OCI-LY1 (cell line): Measurements from ENCODE around the gene IL1RN.

Experiments
- H2AFZ ChIP-seq: fragments of 200-600 bp; sonication (generic), shearing (Covaris generic); 2 replicates; pipeline ENCODE4 v1.6.0; 2014; ENCODE audit warnings: antibody characterized with exemption, mild to moderate bottlenecking, low read length
- H3F3A ChIP-seq: fragments of 200-600 bp; sonication (generic), shearing (Covaris generic); 2 replicates; pipeline ENCODE4 v1.6.0; 2014; ENCODE audit warnings: mild to moderate bottlenecking, antibody characterized with exemption, low read length, moderate library complexity; ENCODE audit not compliant: insufficient read depth
- H3K27ac ChIP-seq: fragments of 200-600 bp; sonication (generic); 2 replicates; pipeline ENCODE4 v1.5.1; 2014; ENCODE audit warnings: low read length, mixed run types, mild to moderate bottlenecking, low read depth; ENCODE audit not compliant: poor library complexity, severe bottlenecking
- H3K27me3 ChIP-seq: fragments of 200-600 bp; sonication (generic); 2 replicates; pipeline ENCODE4 v1.6.0; 2014; ENCODE audit warnings: antibody characterized with exemption, mild to moderate bottlenecking, low read length, moderate library complexity; ENCODE audit not compliant: insufficient read depth
- H3K36me3 ChIP-seq: fragments of 200-600 bp; sonication (generic); 2 replicates; pipeline ENCODE4 v1.6.1; 2014; ENCODE audit warnings: mild to moderate bottlenecking, antibody characterized with exemption, low read length, moderate library complexity, mixed read lengths; ENCODE audit not compliant: insufficient read depth
- H3K4me1 ChIP-seq: fragments of 200-600 bp; sonication (generic); 2 replicates; pipeline ENCODE4 v1.5.1; 2014; ENCODE audit warnings: mild to moderate bottlenecking, low read length, moderate library complexity; ENCODE audit not compliant: insufficient read depth, severe bottlenecking
- H3K4me2 ChIP-seq: fragments of 200-600 bp; sonication (generic), shearing (Covaris generic); 2 replicates; pipeline ENCODE4 v1.6.1; 2014; ENCODE audit warnings: low read length
- H3K4me3 ChIP-seq: fragments of 200-600 bp; sonication (generic); 2 replicates; pipeline ENCODE4 v1.5.1; 2014; ENCODE audit warnings: low read length, low read depth, mild to moderate bottlenecking, mixed read lengths; ENCODE audit not compliant: poor library complexity, severe bottlenecking
- H3K79me2 ChIP-seq: fragments of 200-600 bp; shearing (Covaris generic); 2 replicates; pipeline ENCODE4 v1.6.1; 2016; ENCODE audit warnings: mixed run types, low read length, mixed read lengths; ENCODE audit not compliant: insufficient read depth
- H3K9ac ChIP-seq: fragments of 200-600 bp; sonication (generic), shearing (Covaris generic); 2 replicates; pipeline ENCODE4 v1.6.1; 2014; ENCODE audit warnings: mild to moderate bottlenecking, low read length, mixed read lengths
- H3K9me2 ChIP-seq: fragments of 200-600 bp; sonication (generic), shearing (Covaris generic); 2 replicates; pipeline ENCODE4 v1.6.1; 2014; ENCODE audit warnings: low read depth, mild to moderate bottlenecking, low read length, mixed read lengths
- H3K9me3 ChIP-seq: fragments of 200-600 bp; shearing (Covaris generic); 2 replicates; pipeline ENCODE4 v1.6.1; 2014; ENCODE audit warnings: low read length, mixed read lengths
- H4K20me1 ChIP-seq: fragments of 200-600 bp; sonication (generic), shearing (Covaris generic); 2 replicates; pipeline ENCODE4 v1.6.0; 2016; ENCODE audit warnings: mild to moderate bottlenecking, low read length; ENCODE audit not compliant: insufficient read depth
- CTCF ChIP-seq: fragments of 200-600 bp; sonication (generic), shearing (Covaris generic); IDR thresholded peaks from 2 replicates; pipeline ENCODE4 v1.5.1; 2017; ENCODE audit warnings: mild to moderate bottlenecking, antibody characterized with exemption, low read length, moderate library complexity, mixed read lengths
- EZH2 ChIP-seq: fragments of 200-600 bp; sonication (generic), shearing (Covaris generic); IDR thresholded peaks from 2 replicates; pipeline ENCODE4 v1.8.0; 2017; ENCODE audit warnings: borderline replicate concordance, mixed run types, mild to moderate bottlenecking, antibody characterized with exemption, low read length, moderate library complexity, mixed read lengths

Gene IL1RN

GRCh38 chr2:113124984-113125855 is 2.2 kb upstream of the IL1RN start:
- H2AFZ ChIP-seq: no peak overlapping the region
- H3F3A ChIP-seq: no peaks in the 10 kb centered on the region
- H3K4me1 ChIP-seq: no peaks in the 10 kb centered on the region
- no peaks in the 10 kb centered on the region for H3K36me3 ChIP-seq
- no peaks in the 10 kb centered on the region for H3K9me3 ChIP-seq
- no peak overlapping the region for H3K4me2 ChIP-seq
- H3K9ac ChIP-seq: no peak overlapping the region
- no peaks in the 10 kb centered on the region for H4K20me1 ChIP-seq
- H3K79me2 ChIP-seq: no peaks in the 10 kb centered on the region
- TF ChIP-seq EZH2: no peak
- no peaks in the 10 kb centered on the region for H3K27me3 ChIP-seq
- no peak overlapping the region for H3K27ac ChIP-seq
- no peaks in the 10 kb centered on the region for H3K9me2 ChIP-seq
- H3K4me3 ChIP-seq: no peak overlapping the region

DNA sequence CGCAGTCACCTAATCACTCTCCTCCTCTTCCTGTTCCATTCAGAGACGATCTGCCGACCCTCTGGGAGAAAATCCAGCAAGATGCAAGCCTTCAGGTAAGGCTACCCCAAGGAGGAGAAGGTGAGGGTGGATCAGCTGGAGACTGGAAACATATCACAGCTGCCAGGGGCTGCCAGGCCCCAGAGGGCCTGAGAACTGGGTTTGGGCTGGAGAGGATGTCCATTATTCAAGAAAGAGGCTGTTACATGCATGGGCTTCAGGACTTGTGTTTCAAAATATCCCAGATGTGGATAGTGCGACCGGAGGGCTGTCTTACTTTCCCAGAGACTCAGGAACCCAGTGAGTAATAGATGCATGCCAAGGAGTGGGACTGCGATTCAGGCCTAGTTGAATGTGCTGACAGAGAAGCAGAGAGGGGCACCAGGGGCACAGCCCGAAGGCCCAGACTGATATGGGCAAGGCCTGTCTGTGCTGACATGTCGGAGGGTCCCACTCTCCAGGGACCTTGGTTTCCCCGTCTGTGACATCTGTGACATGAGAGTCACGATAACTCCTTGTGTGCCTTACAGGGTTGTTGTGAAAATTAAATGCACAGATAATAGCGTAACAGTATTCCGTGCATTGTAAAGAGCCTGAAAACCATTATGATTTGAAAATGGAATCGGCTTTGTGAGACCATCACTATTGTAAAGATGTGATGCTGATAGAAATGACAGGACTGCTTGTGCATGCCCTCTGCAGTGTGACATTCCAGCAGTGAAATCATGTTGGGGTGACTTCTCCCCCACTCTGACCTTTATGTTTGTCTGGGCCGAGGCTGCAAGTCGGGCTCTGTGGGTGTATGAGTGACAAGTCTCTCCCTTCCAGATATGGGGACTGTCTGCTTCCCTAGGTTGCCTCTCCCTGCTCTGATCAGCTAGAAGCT is 510 bp downstream of the IL1RN start:
- no peaks in the 10 kb centered on the region for H3K9me2 ChIP-seq
- no peak overlapping the region for H3K9ac ChIP-seq
- no peak overlapping the region for H2AFZ ChIP-seq
- no peak overlapping the region for H3K27ac ChIP-seq
- no peaks in the 10 kb centered on the region for H3K27me3 ChIP-seq
- TF ChIP-seq EZH2 (no peak), CTCF (no peak)
- H3K4me3 ChIP-seq: no peak overlapping the region
- H3K79me2 ChIP-seq: no peaks in the 10 kb centered on the region
- no peaks in the 10 kb centered on the region for H3K36me3 ChIP-seq
- H3F3A ChIP-seq: no peaks in the 10 kb centered on the region
- H3K4me1 ChIP-seq: no peaks in the 10 kb centered on the region
- H3K9me3 ChIP-seq: no peaks in the 10 kb centered on the region
- no peaks in the 10 kb centered on the region for H4K20me1 ChIP-seq
- no peak overlapping the region for H3K4me2 ChIP-seq

GRCh38 chr2:113129519-113130078 is 2.2 kb downstream of the IL1RN start:
- Histone ChIP-seq H2AFZ (no peak overlapping the region), H3K79me2 (no peaks in the 10 kb centered on the region), H3K36me3 (no peaks in the 10 kb centered on the region), H3K4me1 (no peaks in the 10 kb centered on the region), H3K27ac (no peak overlapping the region), H3K4me2 (no peak overlapping the region), H3K9me3 (no peaks in the 10 kb centered on the region), H3K9ac (no peak overlapping the region), H3K27me3 (no peaks in the 10 kb centered on the region), H4K20me1 (no peaks in the 10 kb centered on the region), H3K9me2 (no peaks in the 10 kb centered on the region), H3K4me3 (no peak overlapping the region), H3F3A (no peaks in the 10 kb centered on the region)
- TF ChIP-seq EZH2: no peak
- TF ChIP-seq CTCF: no peak
